ENCODE data around the gene NFIX. TPM values are rescaled to one million over a fixed set of nuclear protein-coding genes. Genes with fewer than 3 reads are reported as not detected.

The NFIX gene
- total RNA-seq, 2 donors from 2014 or later: 16.9 to 26.7 TPM

DNA sequence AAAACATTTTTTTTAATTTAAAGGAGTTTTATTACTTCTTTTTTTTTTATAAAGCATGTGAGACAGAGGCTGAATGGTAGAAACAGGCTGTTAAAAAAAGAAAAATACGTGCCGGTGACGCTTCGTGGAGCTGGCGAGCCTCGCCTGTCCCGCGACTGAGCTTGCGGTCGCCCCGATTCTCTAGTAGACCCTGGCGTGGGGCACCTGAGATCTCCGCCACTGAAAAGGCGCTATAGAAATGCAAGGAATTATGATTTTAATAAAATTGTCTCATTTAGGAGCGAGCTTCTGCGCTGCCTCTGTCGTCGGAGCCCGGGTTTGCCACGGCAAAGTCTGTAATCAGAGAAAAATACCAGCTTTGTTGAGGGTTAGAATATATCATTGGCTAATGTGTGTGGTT, 18.4 kb downstream of the NFIX start:
- H3K36me3 ChIP-seq (replicated peaks in 1 of 2; ENCODE audit: insufficient read depth in 1 of 2, low read depth in 2 of 2): no peaks in the 10 kb centered on the region
- peaks cover 18% of the 10 kb centered on the region for H3K4me1 ChIP-seq
- DNase-seq (no peak), ATAC-seq (no peak)
- no peak overlapping the region for H3K27ac ChIP-seq
- intact Hi-C loops (cut with DNase I): no loop called here
- no peaks in the 10 kb centered on the region for H3K9me3 ChIP-seq
- H3K4me3 ChIP-seq: no peak overlapping the region
- no peaks in the 10 kb centered on the region for H3K27me3 ChIP-seq
- 59 to 82% methylated on average over 20 of the region's 20 CpGs for WGBS, 2 donors
- no peak for TF ChIP-seq POLR2A (IDR thresholded peaks at IDR 0.05)
- TF ChIP-seq, protein P1, sequence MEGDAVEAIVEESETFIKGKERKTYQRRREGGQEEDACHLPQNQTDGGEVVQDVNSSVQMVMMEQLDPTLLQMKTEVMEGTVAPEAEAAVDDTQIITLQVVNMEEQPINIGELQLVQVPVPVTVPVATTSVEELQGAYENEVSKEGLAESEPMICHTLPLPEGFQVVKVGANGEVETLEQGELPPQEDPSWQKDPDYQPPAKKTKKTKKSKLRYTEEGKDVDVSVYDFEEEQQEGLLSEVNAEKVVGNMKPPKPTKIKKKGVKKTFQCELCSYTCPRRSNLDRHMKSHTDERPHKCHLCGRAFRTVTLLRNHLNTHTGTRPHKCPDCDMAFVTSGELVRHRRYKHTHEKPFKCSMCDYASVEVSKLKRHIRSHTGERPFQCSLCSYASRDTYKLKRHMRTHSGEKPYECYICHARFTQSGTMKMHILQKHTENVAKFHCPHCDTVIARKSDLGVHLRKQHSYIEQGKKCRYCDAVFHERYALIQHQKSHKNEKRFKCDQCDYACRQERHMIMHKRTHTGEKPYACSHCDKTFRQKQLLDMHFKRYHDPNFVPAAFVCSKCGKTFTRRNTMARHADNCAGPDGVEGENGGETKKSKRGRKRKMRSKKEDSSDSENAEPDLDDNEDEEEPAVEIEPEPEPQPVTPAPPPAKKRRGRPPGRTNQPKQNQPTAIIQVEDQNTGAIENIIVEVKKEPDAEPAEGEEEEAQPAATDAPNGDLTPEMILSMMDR (IDR thresholded peaks at IDR 0.05): no peak

DNA sequence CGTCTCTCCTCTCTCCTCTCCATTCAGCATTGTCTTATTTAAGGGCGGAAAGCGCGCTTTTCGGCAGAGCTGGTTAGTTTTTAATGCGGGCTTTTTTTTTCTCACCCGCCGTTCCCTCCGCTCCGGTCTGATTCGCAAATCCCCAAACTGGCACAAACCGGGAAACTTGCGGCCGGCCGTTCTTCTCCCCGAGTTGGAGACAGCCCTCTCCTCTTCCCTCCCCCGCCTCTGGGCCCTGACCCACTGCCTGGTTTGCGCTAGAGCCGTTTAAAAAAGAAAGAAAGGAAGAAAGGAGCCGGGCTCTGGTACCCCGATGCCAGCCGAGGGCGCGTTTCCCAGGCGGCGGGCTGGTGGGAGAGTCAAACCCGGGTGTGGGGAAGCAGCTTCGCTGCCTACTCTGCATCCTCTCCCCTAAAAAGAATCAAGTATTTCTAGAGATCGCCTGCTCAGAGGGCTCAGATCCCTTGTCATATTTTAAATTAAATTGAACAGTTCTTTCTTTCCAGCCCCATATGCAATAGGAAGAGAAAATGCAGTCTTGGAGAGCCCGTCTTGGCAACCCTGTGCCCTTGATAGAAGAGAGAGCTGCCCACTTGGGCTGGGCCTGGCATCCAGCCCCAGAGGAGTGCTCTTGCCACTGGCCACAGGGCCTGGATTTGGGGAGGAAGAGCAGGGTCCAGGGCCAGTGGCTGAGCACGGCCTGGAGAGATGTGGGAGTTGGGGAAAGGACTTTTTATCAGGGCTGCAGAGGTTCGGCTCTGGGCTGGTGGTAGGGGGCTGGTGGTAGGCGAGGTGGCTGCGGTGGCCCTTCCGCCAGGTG, 19.0 kb downstream of the NFIX start:
- 74 to 82% methylated on average over 35 of the region's 35 CpGs for WGBS, 2 donors
- peaks cover 14% of the 10 kb centered on the region for H3K4me1 ChIP-seq
- intact Hi-C loops (cut with DNase I): no loop called here

DNA sequence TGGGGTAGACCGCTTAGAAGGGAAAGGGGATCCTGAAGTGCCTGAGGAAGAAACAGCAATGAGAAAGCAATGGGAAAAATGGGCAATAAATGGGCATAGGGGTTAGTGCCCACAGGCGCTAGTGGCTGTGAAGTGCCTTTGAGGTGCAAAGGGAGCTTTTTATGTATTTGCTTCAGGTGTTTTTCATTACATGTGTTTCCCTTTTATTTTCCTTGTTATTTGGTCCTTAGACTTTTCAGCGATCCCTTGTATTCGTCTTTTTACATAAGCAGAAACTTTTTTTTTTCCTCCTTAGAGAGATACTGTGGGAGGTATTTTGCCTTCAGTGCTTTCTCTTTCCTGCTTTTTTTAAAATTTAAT, 19.6 kb downstream of the NFIX start:
- no peak overlapping the region for H3K4me3 ChIP-seq
- peaks cover 8% of the 10 kb centered on the region for H3K4me1 ChIP-seq
- WGBS, 2 donors: 88 to 90% methylated on average over 4 of the region's 4 CpGs
- peak overlapping the region in 1 of 4 donors; percentile 18 for H3K27ac ChIP-seq
- H3K9me3 ChIP-seq: no peaks in the 10 kb centered on the region
- TF ChIP-seq POLR2A (IDR thresholded peaks at IDR 0.05): no peak
- TF ChIP-seq, protein P1 (IDR thresholded peaks at IDR 0.05): no peak
- no peak for DNase-seq
- intact Hi-C loops (cut with DNase I): no loop called here
- no peak for ATAC-seq
- no peaks in the 10 kb centered on the region for H3K27me3 ChIP-seq
- H3K36me3 ChIP-seq (replicated peaks in 1 of 2; ENCODE audit: insufficient read depth in 1 of 2, low read depth in 2 of 2): no peaks in the 10 kb centered on the region

More for the DNA sequence above, 19.0 kb downstream of the NFIX start:
- Histone ChIP-seq H3K4me3 (no peak overlapping the region), H3K27ac (peak overlapping the region in 1 of 4 donors; percentile 18), H3K27me3 (no peaks in the 10 kb centered on the region), H3K9me3 (no peaks in the 10 kb centered on the region), H3K36me3 (replicated peaks in 1 of 2; ENCODE audit: insufficient read depth in 1 of 2, low read depth in 2 of 2) (no peaks in the 10 kb centered on the region)
- ATAC-seq (no peak), DNase-seq (no peak)
- no peak for TF ChIP-seq POLR2A (IDR thresholded peaks at IDR 0.05)
- TF ChIP-seq, protein P1 (IDR thresholded peaks at IDR 0.05): no peak

DNA sequence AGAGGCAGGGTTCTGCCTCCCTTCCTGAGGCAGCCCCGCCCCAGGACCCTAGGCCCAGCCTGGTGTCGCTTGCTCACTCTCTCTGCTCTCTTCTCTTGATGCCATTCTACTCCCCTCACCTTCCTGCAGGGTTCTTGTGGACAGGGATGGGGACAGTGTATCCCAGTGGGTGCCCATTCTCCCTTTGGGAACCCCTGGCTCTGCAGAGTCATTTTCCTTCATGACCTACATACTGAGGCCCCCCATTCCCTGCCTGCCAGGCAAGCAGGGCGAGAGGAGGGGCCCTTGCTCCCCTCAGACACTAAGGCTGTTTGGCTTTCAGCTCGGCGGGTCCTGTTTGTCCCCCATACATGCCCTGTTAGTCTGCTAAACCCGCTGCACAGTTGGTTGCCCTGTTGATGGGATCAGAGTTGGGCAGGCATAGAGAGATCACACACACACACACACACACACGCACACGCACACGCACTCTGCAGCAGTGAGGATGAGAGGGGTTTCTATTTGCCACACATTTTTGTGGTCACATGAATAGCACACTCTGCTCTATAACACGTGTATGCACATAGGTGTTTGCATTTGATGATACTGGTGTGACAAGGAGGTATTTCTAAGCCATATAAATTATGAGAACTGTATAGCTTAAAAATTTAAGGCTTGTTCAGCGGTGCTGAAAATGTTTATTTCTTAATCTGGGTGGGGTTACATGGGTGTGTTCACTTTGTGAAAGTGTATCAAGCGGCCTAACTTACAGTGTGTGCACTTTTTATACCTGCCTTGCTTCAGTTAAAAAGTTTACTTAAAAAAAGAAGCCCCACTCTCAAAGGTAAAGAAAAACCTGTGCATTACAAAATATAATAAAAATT, 20.3 kb downstream of the NFIX start:
- no peak overlapping the region for H3K4me3 ChIP-seq
- H3K36me3 ChIP-seq (replicated peaks in 1 of 2; ENCODE audit: insufficient read depth in 1 of 2, low read depth in 2 of 2): no peaks in the 10 kb centered on the region
- intact Hi-C loops (cut with DNase I): no loop called here
- TF ChIP-seq, protein P1 (IDR thresholded peaks at IDR 0.05): no peak
- no peak for TF ChIP-seq POLR2A (IDR thresholded peaks at IDR 0.05)
- 82 to 87% methylated on average over 12 of the region's 12 CpGs for WGBS, 2 donors
- no peaks in the 10 kb centered on the region for H3K27me3 ChIP-seq
- no peak overlapping the region for H3K27ac ChIP-seq
- no peaks in the 10 kb centered on the region for H3K9me3 ChIP-seq
- ATAC-seq: no peak
- peaks cover 8% of the 10 kb centered on the region for H3K4me1 ChIP-seq
- DNase-seq: no peak

All from body of pancreas (tissue), 4 donors.